GM04504 (cell line): ENCODE data around the gene BYSL.
A peak's percentile ranks its signal among the peaks of the same experiment; 100 is the strongest.

Experiments used
- DNase-seq: peaks from one replicate; pipeline ENCODE4 v3.0.0-alpha.2; 2012; ENCODE audit warnings: low read depth

The BYSL gene

GRCh38 chr6:41917528-41917927, 3.8 kb upstream of the BYSL start:
- DNase-seq = peak; percentile 84

GRCh38 chr6:41921712-41921998, 356 bp downstream of the BYSL start:
- DNase-seq = no peak

- DNase-seq = no peak
These were observed 855 bp downstream of the BYSL start for GRCh38 chr6:41922154-41922553.

GRCh38 chr6:41927253-41927652, 6.0 kb downstream of the BYSL start:
- no peak for DNase-seq

- no peak for DNase-seq
These were observed 8.6 kb downstream of the BYSL start for GRCh38 chr6:41929924-41930323.

- no peak for DNase-seq
These were observed 10.5 kb downstream of the BYSL start for GRCh38 chr6:41931792-41932191.

GRCh38 chr6:41932378-41932777, 11.1 kb downstream of the BYSL start:
- DNase-seq = no peak

GRCh38 chr6:41934278-41935192, 13.2 kb downstream of the BYSL start:
- no peak for DNase-seq

GRCh38 chr6:41935193-41935574, 13.9 kb downstream of the BYSL start:
- DNase-seq = no peak

GRCh38 chr6:41935685-41936072, 14.4 kb downstream of the BYSL start:
- DNase-seq = no peak

GRCh38 chr6:41936073-41936837, 15.0 kb downstream of the BYSL start:
- DNase-seq = peak; percentile 82

- no peak for DNase-seq
These were observed 16.2 kb downstream of the BYSL start for GRCh38 chr6:41937472-41937860.

GRCh38 chr6:41937861-41938574, 16.7 kb downstream of the BYSL start:
- DNase-seq = no peak

GRCh38 chr6:41938590-41939175, 17.4 kb downstream of the BYSL start:
- DNase-seq = no peak

GRCh38 chr6:41939176-41939847, 18.0 kb downstream of the BYSL start:
- no peak for DNase-seq

- no peak for DNase-seq
These were observed 18.8 kb downstream of the BYSL start for GRCh38 chr6:41939848-41940758.

GRCh38 chr6:41940759-41941279, 19.5 kb downstream of the BYSL start:
- no peak for DNase-seq

- DNase-seq = peak; percentile 82
These were observed 20.2 kb downstream of the BYSL start, which contains the start of gene CCND3 for GRCh38 chr6:41941280-41942066. Gene CCND3, minus strand, starts transcription at chr6:41941808. Its CDS starts 159 bp downstream, at chr6:41941649.

GRCh38 chr6:41942067-41942851, 21.0 kb downstream of the BYSL start:
- DNase-seq = no peak
